Progenitor cell of endocrine pancreas (in vitro differentiated cells): ENCODE results near the gene URB1. TPM values are rescaled to one million over a fixed set of nuclear protein-coding genes. Genes with fewer than 3 reads are reported as not detected.

Experiments used
- DNase-seq: peaks from one replicate; pipeline ENCODE4 v3.0.0; 2021; ENCODE audit warnings: low spot score; ENCODE audit not compliant: unreplicated experiment
- H3K27ac Mint-ChIP-seq: 2 replicates; pipeline ENCODE4 v1.8.0; 2021; ENCODE audit warnings: mild to moderate bottlenecking, moderate library complexity, mixed read lengths
- H3K27me3 Mint-ChIP-seq: 2 replicates; pipeline ENCODE4 v1.8.0; 2021; ENCODE audit warnings: mixed read lengths
- H3K36me3 Mint-ChIP-seq: 2 replicates; pipeline ENCODE4 v1.8.0; 2022; ENCODE audit warnings: mixed read lengths; ENCODE audit not compliant: insufficient read depth
- H3K4me1 Mint-ChIP-seq: 2 replicates; pipeline ENCODE4 v1.8.0; 2021; ENCODE audit warnings: low read depth, mixed read lengths
- H3K4me3 Mint-ChIP-seq: 2 replicates; pipeline ENCODE4 v1.8.0; 2021; ENCODE audit warnings: low read depth, mild to moderate bottlenecking, moderate library complexity, mixed read lengths
- H3K9me3 Mint-ChIP-seq: 2 replicates; pipeline ENCODE4 v1.8.0; 2021; ENCODE audit warnings: low read depth, mixed read lengths
- CTCF ChIP-seq: fragments of 200-600 bp; sonication (generic); IDR thresholded peaks from one replicate; pipeline ENCODE4 v1.5.0; 2021; ENCODE audit warnings: antibody characterized with exemption, mild to moderate bottlenecking; ENCODE audit not compliant: unreplicated experiment
- total RNA-seq: library from RNA; stranded (reverse); gene quantifications from 2 replicates; pipeline ENCODE4 v1.2.1, GENCODE V29; 2021

URB1 gene
- total RNA-seq, 1 donor from 2014 or later = 17.1 TPM

GRCh38 chr21:32298148-32298559 is 94.7 kb downstream of the URB1 start:
- no peaks in the 10 kb centered on the region for H3K27me3 Mint-ChIP-seq
- H3K9me3 Mint-ChIP-seq = no peaks in the 10 kb centered on the region
- peaks cover 13% of the 10 kb centered on the region for H3K36me3 Mint-ChIP-seq
- no peak for TF ChIP-seq CTCF
- H3K4me1 Mint-ChIP-seq = peaks cover 5% of the 10 kb centered on the region
- H3K4me3 Mint-ChIP-seq = no peak overlapping the region
- no peak for DNase-seq
- H3K27ac Mint-ChIP-seq = no peak overlapping the region

GRCh38 chr21:32297449-32297848 is 95.4 kb downstream of the URB1 start:
- no peak overlapping the region for H3K4me3 Mint-ChIP-seq
- H3K9me3 Mint-ChIP-seq = no peaks in the 10 kb centered on the region
- DNase-seq = no peak
- no peaks in the 10 kb centered on the region for H3K27me3 Mint-ChIP-seq
- peaks cover 5% of the 10 kb centered on the region for H3K4me1 Mint-ChIP-seq
- peaks cover 13% of the 10 kb centered on the region for H3K36me3 Mint-ChIP-seq
- TF ChIP-seq CTCF = no peak
- H3K27ac Mint-ChIP-seq = no peak overlapping the region

- TF ChIP-seq CTCF = no peak
- Mint-ChIP-seq H3K27ac (no peak overlapping the region), H3K27me3 (no peaks in the 10 kb centered on the region), H3K36me3 (peaks cover 4% of the 10 kb centered on the region), H3K4me1 (peaks cover under 1% of the 10 kb centered on the region), H3K4me3 (no peak overlapping the region), H3K9me3 (peaks cover 10% of the 10 kb centered on the region)
- DNase-seq = no peak
These were observed 107.3 kb downstream of the URB1 start for GRCh38 chr21:32285476-32285875.

- Mint-ChIP-seq H3K4me1 (peaks cover 11% of the 10 kb centered on the region), H3K4me3 (no peak overlapping the region), H3K36me3 (peaks cover 4% of the 10 kb centered on the region), H3K27ac (no peak overlapping the region), H3K9me3 (peaks cover 5% of the 10 kb centered on the region), H3K27me3 (no peaks in the 10 kb centered on the region)
- no peak for TF ChIP-seq CTCF
- DNase-seq = no peak
These were observed 109.8 kb downstream of the URB1 start for GRCh38 chr21:32282992-32283391.

- peaks cover 4% of the 10 kb centered on the region for H3K36me3 Mint-ChIP-seq
- H3K4me3 Mint-ChIP-seq = no peak overlapping the region
- TF ChIP-seq CTCF = no peak
- H3K4me1 Mint-ChIP-seq = peaks cover 14% of the 10 kb centered on the region
- H3K27me3 Mint-ChIP-seq = no peaks in the 10 kb centered on the region
- no peak overlapping the region for H3K27ac Mint-ChIP-seq
- DNase-seq = no peak
- no peaks in the 10 kb centered on the region for H3K9me3 Mint-ChIP-seq
These were observed 111.3 kb downstream of the URB1 start for GRCh38 chr21:32281531-32281930.
